RWPE1 (cell line): ENCODE results near the gene KPTN.

ENCODE experiments used
- CTCF ChIA-PET: fragments of 350-600 bp; sonication (Branson Sonifier 250); formaldehyde crosslinking; extraction: SDS; loops from one replicate; lab custom pipeline; 2021; lab: Yijun Ruan, JAX
- POLR2A ChIA-PET: fragments of 400-600 bp; formaldehyde crosslinking; extraction: SDS; loops from one replicate; lab custom pipeline; 2020; ENCODE audit warnings: antibody characterized with exemption; ENCODE audit not compliant: low non-redundant PET; lab: Yijun Ruan, JAX
- DNase-seq: peaks from one replicate; pipeline ENCODE4 v3.0.0; 2012; ENCODE audit warnings: low spot score
- H3K27ac ChIP-seq: fragments of 450-650 bp; 2 replicates; pipeline ENCODE4 v1.5.1; 2017
- CTCF ChIP-seq: fragments of 450-650 bp; conservative IDR thresholded peaks from 2 replicates; pipeline ENCODE4 v1.5.1; 2017; ENCODE audit warnings: low read depth, mild to moderate bottlenecking

KPTN gene

GRCh38 chr19:47514151-47514868 is 30.3 kb upstream of the KPTN start:
- peak overlapping the region; percentile 96 for H3K27ac ChIP-seq
- TF ChIP-seq CTCF: no peak
- POLR2A ChIA-PET: no interaction called here
- no peak for DNase-seq
- CTCF ChIA-PET: interaction anchor here (1.4 to 1.9 kb wide), 2 partner anchors 78 to 184 kb away, joined by 4 to 13 read pairs; no protein-coding TSS in a partner anchor

GRCh38 chr19:47512948-47513319 is 28.9 kb upstream of the KPTN start:
- TF ChIP-seq CTCF: no peak
- POLR2A ChIA-PET: interaction anchor here (0.5 kb wide), 2 partner anchors 87 to 136 kb away, joined by 5 to 8 read pairs; no protein-coding TSS in a partner anchor
- CTCF ChIA-PET: interaction anchor here (0.6 to 1.4 kb wide), 3 partner anchors 29 to 185 kb away, joined by 3 to 5 read pairs (median 4); partner anchors contain the start of gene KPTN
- DNase-seq: no peak
- peak overlapping the region; percentile 96 for H3K27ac ChIP-seq

- no peak for TF ChIP-seq CTCF
- H3K27ac ChIP-seq: peak overlapping the region; percentile 96
- DNase-seq: no peak
- POLR2A ChIA-PET: interaction anchor here (0.5 kb wide), 1 partner anchor 87 kb away, joined by 5 read pairs; no protein-coding TSS in a partner anchor
- CTCF ChIA-PET: interaction anchor here (0.8 to 1.4 kb wide), 2 partner anchors 186 kb away, joined by 3 to 4 read pairs; no protein-coding TSS in a partner anchor
These were observed 28.3 kb upstream of the KPTN start for GRCh38 chr19:47512183-47512947.

GRCh38 chr19:47511681-47512080 is 27.7 kb upstream of the KPTN start:
- POLR2A ChIA-PET: no interaction called here
- H3K27ac ChIP-seq: peak overlapping the region; percentile 96
- DNase-seq: no peak
- no peak for TF ChIP-seq CTCF
- CTCF ChIA-PET: interaction anchor here (0.6 kb wide), 1 partner anchor 23 kb away, joined by 4 read pairs; no protein-coding TSS in a partner anchor

- CTCF ChIA-PET: interaction anchor here (0.6 kb wide), 1 partner anchor 23 kb away, joined by 4 read pairs; no protein-coding TSS in a partner anchor
- DNase-seq: no peak
- H3K27ac ChIP-seq: peak overlapping the region; percentile 96
- TF ChIP-seq CTCF: no peak
- POLR2A ChIA-PET: no interaction called here
These were observed 27.1 kb upstream of the KPTN start for GRCh38 chr19:47511128-47511517.

GRCh38 chr19:47510516-47511127 is 26.6 kb upstream of the KPTN start:
- TF ChIP-seq CTCF: no peak
- DNase-seq: no peak
- ChIA-PET CTCF (interaction anchor here (0.9 kb wide), 1 partner anchor 27 kb away, joined by 7 read pairs; the partner anchor contains the start of gene KPTN), POLR2A (no interaction called here)
- H3K27ac ChIP-seq: peak overlapping the region; percentile 96
